HepG2 (cell line): ENCODE data around the gene PHKA1. TPM values are rescaled to one million over a fixed set of nuclear protein-coding genes. Genes with fewer than 3 reads are reported as not detected.

Source experiments
- ATAC-seq: fragments of 200-7000 bp; cut with Tn5 transposase; 3 replicates; pipeline ENCODE4 v1.9.1; 2020; ENCODE audit warnings: mild to moderate bottlenecking, moderate library complexity
- BruUV-seq: library from RNA; stranded (reverse); fragments of 400-500 nt; replicated peaks from 2 replicates; lab custom pipeline; 2021; lab: Mats Ljungman, UMichigan
- CTCF ChIA-PET: fragments of 300-600 bp; formaldehyde crosslinking; extraction: SDS; loops from one replicate; lab custom pipeline; 2021; ENCODE audit warnings: low total read pairs, inconsistent platforms, low intra/inter-chr PET ratio; lab: Yijun Ruan, JAX
- POLR2A ChIA-PET: fragments of 350-600 bp; sonication (Branson Sonifier 250); formaldehyde crosslinking; loops from one replicate; lab custom pipeline; 2020; ENCODE audit warnings: antibody characterized with exemption, inconsistent platforms; lab: Yijun Ruan, JAX
- DNase-seq: peaks from one replicate; pipeline ENCODE4 v3.0.0-alpha.2; 2015; ENCODE audit warnings: low spot score
- FAIRE-seq: peaks from 3 replicates; lab custom pipeline; 2011; peaks lifted over from hg19 to GRCh38; lab: Jason Lieb, UNC
- H2AFZ ChIP-seq: one replicate; pipeline ENCODE4 v1.6.1; 2011; ENCODE audit warnings: low read length, inconsistent platforms
- H3K27ac ChIP-seq: fragments of 300-600 bp; 3 replicates; pipeline ENCODE4 v1.8.0; 2011; ENCODE audit warnings: mixed run types, mild to moderate bottlenecking, mixed read lengths, low read length, inconsistent platforms; ENCODE audit not compliant: insufficient read depth; ENCODE audit errors: extremely low read length
- H3K27me3 ChIP-seq, 2 experiments: fragments of 200-600 bp in 1 of 2; 2 replicates in 1 of 2; 3 replicates in 1 of 2; pipeline versions ENCODE4 v1.6.0 to v1.8.0; 2011; ENCODE audit warnings: low read length in 2 of 2, mild to moderate bottlenecking in 2 of 2, moderate library complexity in 2 of 2, inconsistent platforms in 1 of 2; ENCODE audit not compliant: insufficient read depth in 2 of 2, control insufficient read depth in 1 of 2
- H3K36me3 ChIP-seq, 2 experiments: fragments of 200-600 bp in 1 of 2; replicated peaks in 1 of 2; 2 replicates in 1 of 2; 3 replicates in 1 of 2; pipeline versions ENCODE4 v1.5.1 to v1.8.0; 2011; ENCODE audit warnings: low read length in 2 of 2, inconsistent platforms in 1 of 2; ENCODE audit not compliant: insufficient read depth in 2 of 2, control insufficient read depth in 1 of 2
- H3K4me1 ChIP-seq: 2 replicates; pipeline ENCODE4 v1.5.1; 2012; ENCODE audit warnings: low read length, inconsistent platforms; ENCODE audit not compliant: insufficient read depth
- H3K4me2 ChIP-seq: 2 replicates; pipeline ENCODE4 v1.6.0; 2011; ENCODE audit warnings: low read depth, low read length, inconsistent platforms
- H3K4me3 ChIP-seq, 3 experiments: fragments of 200-600 bp in 1 of 3; sonication (generic), shearing (Covaris generic) in 1 of 3; replicated peaks in 1 of 3; 2 replicates each; pipeline ENCODE4 v1.5.1; 2011 to 2016; ENCODE audit warnings: low read length in 3 of 3, inconsistent platforms in 2 of 3, low read depth in 2 of 3, mild to moderate bottlenecking in 2 of 3, control low read depth in 1 of 3, mixed read lengths in 1 of 3; ENCODE audit not compliant: insufficient read depth in 1 of 3
- H3K79me2 ChIP-seq: one replicate; pipeline ENCODE4 v1.6.1; 2011; ENCODE audit warnings: low read length, inconsistent platforms; ENCODE audit not compliant: insufficient read depth
- H3K9ac ChIP-seq: 2 replicates; pipeline ENCODE4 v1.6.0; 2011; ENCODE audit warnings: mild to moderate bottlenecking, low read depth, low read length, inconsistent platforms; ENCODE audit not compliant: insufficient read depth
- H3K9me3 ChIP-seq: 2 replicates; pipeline ENCODE4 v1.5.1; 2012; ENCODE audit warnings: mild to moderate bottlenecking, low read length
- H4K20me1 ChIP-seq: 2 replicates; pipeline ENCODE4 v1.6.0; 2011; ENCODE audit warnings: inconsistent platforms, mild to moderate bottlenecking, low read length, moderate library complexity; ENCODE audit not compliant: insufficient read depth
- CREB3 ChIP-seq: sonication (generic); formaldehyde crosslinking; IDR thresholded peaks from 2 replicates; pipeline ENCODE4 v1.5.0; 2020; ENCODE audit warnings: missing genetic modification reagents
- FOXA3 ChIP-seq: IDR thresholded peaks from 2 replicates; pipeline ENCODE4 v1.6.1; 2016; ENCODE audit warnings: missing genetic modification reagents, missing compliant biosample characterization
- HOXA7 ChIP-seq: sonication (generic); formaldehyde crosslinking; IDR thresholded peaks from 2 replicates; pipeline ENCODE4 v1.8.1; 2022; ENCODE audit warnings: mild to moderate bottlenecking, missing genetic modification reagents, moderate library complexity
- MBNL3 ChIP-seq: fragments of 250-450 bp; sonication (Bioruptor Pico); conservative IDR thresholded peaks from 2 replicates; pipeline ENCODE4 v1.8.0; 2022; ENCODE audit warnings: mild to moderate bottlenecking, inconsistent platforms
- PAXIP1 ChIP-seq: sonication (generic); formaldehyde crosslinking; conservative IDR thresholded peaks from 2 replicates; pipeline ENCODE4 v1.4.0; 2020; ENCODE audit warnings: mild to moderate bottlenecking, missing genetic modification reagents, moderate library complexity
- SP140L ChIP-seq: sonication (generic); formaldehyde crosslinking; IDR thresholded peaks from 2 replicates; pipeline ENCODE4 v1.4.0; 2020; ENCODE audit warnings: missing genetic modification reagents, borderline replicate concordance
- ZNF136 ChIP-seq: sonication (generic); formaldehyde crosslinking; IDR thresholded peaks from 2 replicates; pipeline ENCODE4 v1.8.1; 2022; ENCODE audit warnings: low read depth, mild to moderate bottlenecking, moderate library complexity, missing genetic modification reagents
- ZNF20 ChIP-seq: sonication (generic); formaldehyde crosslinking; IDR thresholded peaks from 2 replicates; pipeline ENCODE4 v1.4.0; 2020; ENCODE audit warnings: mild to moderate bottlenecking, moderate library complexity, missing genetic modification reagents
- ZZZ3 ChIP-seq: sonication (generic); formaldehyde crosslinking; IDR thresholded peaks from 2 replicates; pipeline ENCODE4 v1.4.0; 2020; ENCODE audit warnings: missing genetic modification reagents, mild to moderate bottlenecking, borderline replicate concordance
- WGBS: methylation state at CpG from one replicate; pipeline ENCODE4 v1.1.6; 2017; ENCODE audit warnings: low lambda C conversion rate; 5-methylcytosine and 5-hydroxymethylcytosine counted together
- in situ Hi-C: cut with HindIII; loops from 2 replicates; pipeline ENCODE4 v1.10.0; 2017; ENCODE audit warnings: low pct_unique_long_range_greater_than_20kb; ENCODE audit not compliant: extremely low pct_ligation_motif_present
- intact Hi-C: fragments of 100-400 bp; cut with micrococcal nuclease; formaldehyde crosslinking; loops from one replicate; pipeline ENCODE4 v1.10.0; 2022; ENCODE audit not compliant: unreplicated experiment
- polyA plus RNA-seq, 8 experiments: library from polyadenylated mRNA; depleted of rRNA in 3 of 8; stranded (reverse) in 7 of 8; unstranded in 1 of 8; fragments of >200 nt; fragmentation: Illumina TruSeq in 4 of 8; extraction: Trizol in 4 of 8; gene quantifications; 2 replicates each; pipeline versions ENCODE4 v1.2.1 to v1.2.3, GENCODE V29; 2011 to 2016; ENCODE audit warnings: low read depth in 4 of 8, missing spikeins in 1 of 8, mixed read lengths in 1 of 8; ENCODE audit not compliant: insufficient read depth in 1 of 8
- total RNA-seq, 5 experiments: library from RNA; depleted of rRNA; stranded (reverse); fragments of >200 nt; fragmentation: Illumina TruSeq; extraction: Trizol; gene quantifications; 2 replicates each; pipeline ENCODE4 v1.2.3, GENCODE V29; 2016; ENCODE audit warnings: low read depth in 1 of 5

PHKA1 gene
- total and polyA plus RNA-seq, 2 of the 13 experiments (the other 11 are each of a cell fraction or from before 2014, with no cell fraction given) = 5.4 to 6.6 TPM

GRCh38 chrX:72659723-72660122, 54.4 kb downstream of the PHKA1 start (continued):
- TF ChIP-seq CREB3 = no peak
- TF ChIP-seq ZNF20 (CRISPR knock-in tag) = no peak

GRCh38 chrX:72652082-72652481, 62.0 kb downstream of the PHKA1 start:
- Histone ChIP-seq H3K4me3 (no peak overlapping the region), H3K27me3 (no peaks in the 10 kb centered on the region), H4K20me1 (no peaks in the 10 kb centered on the region), H3K36me3 (no peaks in the 10 kb centered on the region), H3K27ac (no peak overlapping the region), H3K9me3 (no peaks in the 10 kb centered on the region), H3K9ac (no peak overlapping the region), H3K4me1 (no peaks in the 10 kb centered on the region), H3K79me2 (no peaks in the 10 kb centered on the region), H3K4me2 (no peak overlapping the region), H2AFZ (no peak overlapping the region)
- intact Hi-C loops = no loop called here
- no TSS peak for BruUV-seq
- no peak for TF ChIP-seq MBNL3 (CRISPR knock-in tag)
- TF ChIP-seq FOXA3 (CRISPR knock-in tag) = no peak
- no peak for TF ChIP-seq ZNF136 (CRISPR knock-in tag)
- no peak for TF ChIP-seq HOXA7
- TF ChIP-seq ZZZ3 = no peak
- no peak for TF ChIP-seq PAXIP1
- TF ChIP-seq SP140L (CRISPR knock-in tag) = no peak
- WGBS = 100% methylated on average over 1 of the region's 1 CpG
- in situ Hi-C loops = no loop called here
- DNase-seq = no peak
- ChIA-PET CTCF (no interaction called here), POLR2A (no interaction called here)
- FAIRE-seq = no peak
- ATAC-seq = no peak
